ENCODE data around the gene GPR180. TPM values are rescaled to one million over a fixed set of nuclear protein-coding genes. Genes with fewer than 3 reads are reported as not detected.

Gene GPR180
- total and polyA plus RNA-seq, 10 of the 15 experiments (the other 5 are each of a cell fraction or from before 2014, with no cell fraction given): 1.6 to 7.2 (median 5.3) TPM

- TF ChIP-seq CTCF (IDR thresholded peaks at IDR 0.05 in 2 of 3, conservative IDR thresholded peaks at IDR 0.05 in 1 of 3; ENCODE audit: control insufficient read depth in 2 of 3, extremely low read depth in 1 of 3, insufficient read depth in 1 of 3, low read depth in 3 of 3, low read length in 3 of 3) (peak; percentile 45 to 67 (median 58); a peak in 5 of 6 replicates), SREBF2 (IDR thresholded peaks at IDR 0.05; ENCODE audit: low read length) (no peak), POLR2A (IDR thresholded peaks at IDR 0.05; ENCODE audit: low read depth, low read length) (no peak), CBFB (IDR thresholded peaks at IDR 0.05; ENCODE audit: low read depth) (no peak), POLR2AphosphoS5 (IDR thresholded peaks at IDR 0.05; ENCODE audit: low read length) (no peak), HDAC6 (IDR thresholded peaks at IDR 0.05; ENCODE audit: unreplicated experiment) (no peak)
Observed at GRCh38 chr13:94617389-94618000, 15.8 kb downstream of the GPR180 start (continued).

- peak; percentile 90 for ATAC-seq
- WGBS (ENCODE audit: insufficient coverage, insufficient replicate concordance, low lambda C conversion rate, missing lambda C conversion rate): 50% methylated on average over 2 of the region's 2 CpGs
- no peaks in the 10 kb centered on the region for H3K27me3 ChIP-seq (replicated peaks in 1 of 2; ENCODE audit: control insufficient read depth in 2 of 2, insufficient read depth in 2 of 2, low read length in 1 of 2)
- ChIA-PET CTCF (interaction anchor here (0.9 to 8.8 kb wide), 23 partner anchors 10 to 1399 kb away, joined by 3 to 288 read pairs (median 4); partner anchors contain the start of genes GPR180 and TGDS), SMC1A (ENCODE audit: uncharacterized antibody, unreplicated experiment) (interaction anchor here (0.7 to 8.9 kb wide), 13 partner anchors 8 to 858 kb away, joined by 3 to 153 read pairs (median 3); no protein-coding TSS in a partner anchor), RAD21 (ENCODE audit: unreplicated experiment) (interaction anchor here (1.4 to 7.0 kb wide), 5 partner anchors 16 to 784 kb away, joined by 3 to 111 read pairs (median 16); no protein-coding TSS in a partner anchor), POLR2A (interaction anchor here (0.6 to 1.5 kb wide), 2 partner anchors 18 to 317 kb away, joined by 3 to 6 read pairs; partner anchors contain the start of gene GPR180)
- no peaks in the 10 kb centered on the region for H3K4me1 ChIP-seq (ENCODE audit: control insufficient read depth, insufficient read depth, low read length)
- H3K4me3 ChIP-seq: no peak overlapping the region
- FAIRE-seq: no peak
- no TSS peak for BruUV-seq (replicated peaks)
- H3K9me3 ChIP-seq (replicated peaks; ENCODE audit: control insufficient read depth, insufficient read depth, low read length): no peaks in the 10 kb centered on the region
- peaks cover 0 to 28% of the 10 kb centered on the region in 2 experiments for H3K36me3 ChIP-seq (ENCODE audit: control insufficient read depth in 2 of 2, insufficient read depth in 2 of 2, low read length in 1 of 2)
- H4K20me1 ChIP-seq (ENCODE audit: control insufficient read depth, insufficient read depth): no peaks in the 10 kb centered on the region; the same call in 1 of the 2 replicates
- H3K4me2 ChIP-seq (ENCODE audit: control insufficient read depth, insufficient read depth): no peak overlapping the region
- intact Hi-C loops (cut with micrococcal nuclease; ENCODE audit: unreplicated experiment): loop anchor here (2.0 kb wide), 1 partner anchor 784 kb away; no protein-coding TSS in a partner anchor
- no peak overlapping the region for H3K9ac ChIP-seq (ENCODE audit: control insufficient read depth, insufficient read depth, low read length)
- no peak for DNase-seq (ENCODE audit: low read depth, low spot score)
- in situ Hi-C loops (cut with MboI): no loop called here
- no peak overlapping the region for H3K27ac ChIP-seq (ENCODE audit: control insufficient read depth, insufficient read depth)
- no peak overlapping the region for H2AFZ ChIP-seq (ENCODE audit: control insufficient read depth, low read depth, low read length)
- TF ChIP-seq RAD21 (IDR thresholded peaks at IDR 0.05; ENCODE audit: insufficient read depth, low read depth, low read length) (peak; percentile 79), SMC3 (IDR thresholded peaks at IDR 0.05; ENCODE audit: borderline replicate concordance, low read length) (peak; percentile 52; the same call in 1 of the 2 replicates), IKZF1 (conservative IDR thresholded peaks at IDR 0.05) (no peak), CTCF (IDR thresholded peaks at IDR 0.05 in 2 of 3, conservative IDR thresholded peaks at IDR 0.05 in 1 of 3; ENCODE audit: control insufficient read depth in 2 of 3, extremely low read depth in 1 of 3, insufficient read depth in 1 of 3, low read depth in 3 of 3, low read length in 3 of 3) (peak; percentile 73 to 79 (median 73)), CHD1 (IDR thresholded peaks at IDR 0.05; ENCODE audit: low read depth, low read length) (no peak)
- no peaks in the 10 kb centered on the region for H3K79me2 ChIP-seq (ENCODE audit: control insufficient read depth, insufficient read depth, low read length)
Observed at GRCh38 chr13:94620286-94620896, 18.7 kb downstream of the GPR180 start.
